NCI-H526 (cell line): ENCODE measurements around the gene XIAP.
"Not testable (repeated sequence)": the region's sequence is repeated elsewhere in the genome, so short reads cannot be mapped to it uniquely, and the experiment has no call there.

Source experiments
- DNase-seq, 2 experiments: peaks; one replicate each; lab custom pipeline; 2025; lab: John Stamatoyannopoulos, UW

Gene XIAP

GRCh38 chrX:123859846-123860838, at the start of gene XIAP:
XIAP (plus strand) TSS chrX:123860053; CDS start chrX:123885663, 25,610 bp downstream.
- peak; percentile 75 to 90 for DNase-seq

GRCh38 chrX:123814343-123814742, 45.5 kb upstream of the XIAP start:
- DNase-seq = no peak

GRCh38 chrX:123814934-123815394, 44.9 kb upstream of the XIAP start:
- DNase-seq = not testable (repeated sequence)

GRCh38 chrX:123817288-123817894, 42.5 kb upstream of the XIAP start:
- no peak for DNase-seq

- DNase-seq = no peak
Measured at GRCh38 chrX:123818243-123818642, 41.6 kb upstream of the XIAP start.

- DNase-seq = no peak
Measured at GRCh38 chrX:123822965-123823364, 36.9 kb upstream of the XIAP start.

GRCh38 chrX:123830309-123830708, 29.5 kb upstream of the XIAP start:
- DNase-seq = peak; percentile 54 to 61

GRCh38 chrX:123833387-123833786, 26.5 kb upstream of the XIAP start:
- DNase-seq = peak; percentile 37 to 59

GRCh38 chrX:123834116-123834515, 25.7 kb upstream of the XIAP start:
- no peak for DNase-seq

GRCh38 chrX:123835661-123836371, 24.0 kb upstream of the XIAP start:
- no peak for DNase-seq

GRCh38 chrX:123845129-123845528, 14.7 kb upstream of the XIAP start:
- not testable (repeated sequence) for DNase-seq

- DNase-seq = no peak
Measured at GRCh38 chrX:123846577-123847038, 13.2 kb upstream of the XIAP start.

- no peak for DNase-seq
Measured at GRCh38 chrX:123847056-123847455, 12.8 kb upstream of the XIAP start.

- no peak for DNase-seq
Measured at GRCh38 chrX:123849096-123849495, 10.8 kb upstream of the XIAP start.

GRCh38 chrX:123849906-123850305, 9.9 kb upstream of the XIAP start:
- not testable (repeated sequence) for DNase-seq

GRCh38 chrX:123851079-123851478, 8.8 kb upstream of the XIAP start:
- DNase-seq = no peak

GRCh38 chrX:123854329-123854728, 5.5 kb upstream of the XIAP start:
- no peak for DNase-seq

- DNase-seq = peak; percentile 75 to 88
Measured at GRCh38 chrX:123859409-123859845, 426 bp upstream of the XIAP start.

GRCh38 chrX:123860983-123861382, 1.1 kb downstream of the XIAP start:
- DNase-seq = peak in 1 of 2 experiments; percentile 7

GRCh38 chrX:123869488-123869887, 9.6 kb downstream of the XIAP start:
- no peak for DNase-seq

GRCh38 chrX:123871309-123871708, 11.5 kb downstream of the XIAP start:
- no peak for DNase-seq

GRCh38 chrX:123873956-123874355, 14.1 kb downstream of the XIAP start:
- no peak for DNase-seq
